ENCODE data around the gene TPRG1.

TPRG1 gene

DNA sequence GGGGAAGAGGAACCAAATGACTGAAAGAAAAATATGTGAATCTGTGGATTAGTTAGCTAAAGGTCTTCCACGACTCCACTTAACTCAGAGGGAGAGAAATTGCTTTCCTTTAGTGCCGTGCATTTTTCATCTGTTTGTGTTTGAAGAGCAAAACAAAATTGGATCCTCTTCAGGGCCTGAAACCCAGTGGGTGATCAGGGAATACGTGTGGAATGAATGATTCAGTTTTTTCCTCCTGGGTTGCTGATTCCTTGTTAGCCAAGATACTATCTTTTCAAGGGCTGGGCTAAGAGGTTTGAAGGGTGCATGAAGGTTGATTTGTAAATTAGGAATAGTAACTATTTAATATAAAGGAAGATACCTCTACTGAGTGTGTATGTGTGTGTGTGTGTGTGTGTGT, 61.0 kb downstream of the TPRG1 start:
- DNase-seq (ENCODE audit: low read depth) = no peak

DNA sequence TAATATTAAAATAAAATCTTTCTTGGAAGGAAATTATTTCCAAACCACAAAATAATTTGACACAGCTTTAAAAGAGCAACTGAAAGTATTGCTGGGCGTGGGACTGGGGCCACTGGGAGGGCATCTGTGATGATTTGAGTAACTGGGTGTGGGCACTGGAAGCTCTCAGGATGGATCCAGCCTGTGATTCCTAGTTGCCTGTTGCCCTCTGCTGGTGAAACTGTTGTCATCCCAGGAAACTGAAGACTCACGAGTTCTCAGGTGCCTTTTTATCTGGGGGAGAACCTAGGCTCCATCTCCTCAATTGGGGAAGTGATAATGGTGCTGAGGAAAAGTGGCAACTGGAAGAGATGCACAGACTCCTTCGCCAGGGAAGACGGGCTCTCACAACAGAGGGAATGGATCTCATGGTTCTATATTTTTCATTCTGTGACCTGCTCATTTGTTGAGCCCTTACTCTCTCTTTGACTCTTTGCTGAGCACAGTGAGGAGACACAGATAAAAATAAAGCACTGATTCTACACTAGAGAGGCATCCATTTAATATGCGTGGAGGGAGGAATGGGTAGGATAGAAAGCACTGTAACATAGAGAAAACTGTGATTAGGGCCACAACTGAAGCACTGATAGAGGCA, 61.6 kb downstream of the TPRG1 start:
- DNase-seq (ENCODE audit: low read depth) = peak; percentile 62

DNA sequence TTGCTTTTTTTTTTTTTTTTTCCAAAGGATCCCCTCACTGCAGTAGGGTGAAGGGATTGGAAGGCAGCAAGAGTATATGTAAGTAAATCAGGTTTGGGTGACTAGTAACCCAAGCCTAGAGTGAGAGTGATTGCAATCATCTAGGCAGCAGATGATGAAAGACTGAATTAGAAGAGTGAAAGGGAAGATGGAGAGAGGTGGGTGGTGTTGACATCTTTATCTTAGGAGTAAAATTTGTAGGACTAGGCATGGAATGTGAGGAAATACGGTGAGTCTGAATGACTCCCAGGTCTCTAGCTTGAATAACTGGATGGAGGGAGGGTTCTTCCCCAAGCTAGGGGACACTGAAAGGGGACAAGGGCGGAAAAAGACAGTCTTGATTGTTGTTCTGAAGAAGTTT, 63.4 kb downstream of the TPRG1 start:
- DNase-seq (ENCODE audit: low read depth) = no peak

DNA sequence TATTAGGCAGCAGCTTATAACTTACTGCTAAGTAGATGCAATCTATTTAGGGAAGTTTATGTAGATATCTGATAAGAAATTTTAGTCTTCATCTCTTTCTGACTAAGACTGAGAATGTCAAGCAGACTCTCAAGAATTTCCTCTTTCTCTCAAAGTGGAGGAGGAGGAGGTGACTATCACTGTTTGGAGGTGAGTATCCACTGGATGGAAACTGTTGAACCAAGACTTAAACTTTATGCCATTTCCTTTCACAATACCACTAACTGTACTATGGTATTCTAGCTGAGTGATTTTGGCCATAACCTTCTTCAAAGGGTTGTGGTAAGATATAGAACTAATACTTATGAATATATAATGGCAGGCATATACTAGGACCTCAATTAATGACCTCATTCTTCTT, 64.6 kb downstream of the TPRG1 start:
- DNase-seq (ENCODE audit: low read depth) = no peak

DNA sequence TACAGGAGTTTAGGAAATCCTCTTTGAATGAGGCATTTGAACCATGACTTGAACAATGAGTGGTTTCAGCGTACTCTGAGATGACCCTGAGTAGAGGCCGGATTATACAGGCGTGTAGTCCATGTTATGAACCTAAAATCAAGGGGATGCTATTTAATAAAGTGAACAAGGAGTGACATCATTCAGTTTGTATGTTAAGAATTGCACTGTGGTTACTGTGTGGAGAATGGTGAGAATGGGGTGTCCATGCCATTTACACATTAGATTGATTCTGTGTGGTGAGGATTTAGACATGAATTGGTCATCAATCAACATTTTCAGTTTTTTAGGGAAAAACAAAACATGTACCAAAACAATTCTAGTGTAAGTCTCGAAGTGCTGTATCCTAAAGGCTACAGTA, 65.8 kb downstream of the TPRG1 start:
- no peak for DNase-seq (ENCODE audit: low read depth)

DNA sequence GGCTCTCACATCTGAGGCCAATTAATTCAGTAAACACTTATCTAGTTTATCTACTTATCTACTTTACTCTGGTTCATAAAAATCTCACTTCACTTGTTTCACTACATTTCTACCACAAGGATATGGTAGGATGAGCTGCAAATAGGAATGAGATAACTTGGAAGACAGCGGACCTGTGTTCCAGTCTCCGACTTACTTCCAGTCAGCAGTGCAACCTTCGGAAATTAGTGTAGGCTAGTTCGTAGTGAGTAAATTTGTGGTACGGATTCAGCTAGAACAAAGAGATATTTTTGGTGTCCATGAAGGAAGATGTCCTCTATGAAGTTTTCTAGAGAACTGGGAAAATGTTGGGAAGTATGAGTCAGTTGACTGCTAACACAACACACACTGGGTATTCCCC, 66.3 kb downstream of the TPRG1 start:
- no peak for DNase-seq (ENCODE audit: low read depth)

DNA sequence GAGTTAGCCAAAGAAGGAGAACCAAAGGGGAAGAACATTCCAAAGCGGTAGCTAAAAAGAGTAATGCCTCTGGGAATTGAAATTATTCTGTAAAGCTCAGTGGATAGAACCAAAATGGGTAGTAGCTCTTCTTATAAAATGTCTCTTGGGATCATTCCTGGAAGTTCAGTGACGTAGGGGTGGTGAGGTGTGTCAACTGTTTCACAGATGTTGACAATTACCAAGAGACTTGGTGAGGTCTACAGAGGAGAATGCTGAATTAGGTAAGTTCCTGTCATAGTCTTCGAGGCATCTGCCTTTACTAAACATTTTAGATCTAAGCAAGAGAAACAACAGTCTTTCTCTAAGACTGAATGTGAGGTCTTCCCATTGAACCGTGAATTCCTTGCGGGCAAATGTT, 67.8 kb downstream of the TPRG1 start:
- DNase-seq (ENCODE audit: low read depth) = no peak

DNA sequence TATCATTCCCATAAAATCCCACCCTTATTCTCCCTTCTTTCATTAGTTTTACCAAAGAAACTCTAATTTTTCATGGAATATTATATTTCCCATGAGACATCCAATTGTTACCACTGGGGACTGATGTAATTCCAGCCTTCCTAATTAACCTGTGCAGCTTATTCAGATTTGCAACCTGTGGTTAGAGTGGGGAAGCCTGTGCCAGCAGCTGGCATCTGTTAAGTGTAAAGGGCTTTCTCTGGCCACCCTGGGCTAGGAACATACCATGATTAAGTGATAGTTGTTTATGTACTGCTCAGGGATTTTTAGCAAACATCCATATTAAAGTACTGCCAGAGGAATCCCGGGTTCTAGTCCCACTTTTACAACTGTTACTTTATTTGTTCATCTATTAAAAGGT, 78.2 kb downstream of the TPRG1 start:
- DNase-seq (ENCODE audit: low read depth) = no peak

DNA sequence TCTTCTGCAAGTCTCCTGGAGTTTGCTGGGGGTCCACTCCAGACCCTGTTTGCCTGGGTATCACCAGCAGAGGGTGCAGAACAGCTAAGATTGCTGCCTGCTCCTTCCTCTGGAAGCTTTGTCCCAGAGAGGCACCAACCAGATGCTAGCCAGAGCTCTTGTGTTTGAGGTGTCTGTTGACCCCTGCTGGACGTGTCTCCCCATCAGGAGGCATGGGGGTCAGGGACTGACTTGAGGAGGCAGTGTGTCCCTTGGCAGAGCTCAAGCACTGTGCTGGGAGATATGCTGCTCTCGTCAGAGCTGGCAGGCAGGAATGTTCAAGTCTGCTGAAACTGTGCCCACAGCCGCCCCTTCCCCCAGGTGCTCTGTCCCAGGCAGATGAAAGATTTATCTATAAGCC, 86.5 kb downstream of the TPRG1 start:
- no peak for DNase-seq (ENCODE audit: low read depth)

DNA sequence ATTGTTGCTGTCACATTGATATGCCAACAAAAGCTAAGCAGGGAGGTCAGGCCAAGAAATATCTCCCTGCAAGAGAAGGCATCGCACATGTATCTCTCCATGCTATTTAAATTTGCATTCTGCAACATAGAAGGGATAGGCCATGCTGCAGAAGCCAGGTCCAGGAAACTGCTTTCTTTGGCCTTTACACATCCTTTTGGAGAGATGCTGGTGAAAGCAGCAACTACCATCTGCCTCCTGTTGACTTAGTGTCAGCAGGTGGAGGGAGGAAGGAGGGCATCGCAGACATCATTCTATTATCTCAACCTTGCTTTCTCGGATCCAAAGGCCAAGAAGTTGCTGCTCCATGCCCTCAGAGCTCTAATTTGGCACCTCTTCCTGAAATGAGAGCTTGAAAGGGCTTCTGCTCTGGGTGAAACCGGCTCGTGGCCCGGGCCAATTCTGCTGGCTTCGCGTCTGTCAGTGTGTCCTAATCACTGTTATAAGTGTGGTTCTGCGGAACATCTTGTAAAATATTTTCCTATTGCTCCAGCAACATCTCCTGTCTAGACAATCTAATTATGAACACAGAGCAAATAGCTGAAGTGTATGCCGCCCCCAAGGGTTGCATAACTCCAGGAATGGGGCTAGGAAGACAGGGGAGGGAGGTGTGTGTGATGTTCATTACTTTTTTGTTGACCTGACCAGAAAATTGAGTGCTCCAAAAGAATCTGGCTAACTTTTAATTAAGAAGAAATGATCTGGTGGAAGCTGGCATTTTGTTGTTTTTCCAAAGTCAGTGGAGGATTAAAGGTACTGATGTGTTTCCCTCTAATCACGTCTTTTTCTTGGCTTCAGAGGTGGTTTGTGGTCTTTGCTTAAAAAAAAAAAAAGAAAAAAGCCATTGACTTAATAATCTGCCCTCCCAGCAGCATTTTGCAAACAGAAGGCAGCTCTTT, 89.1 kb downstream of the TPRG1 start:
- no peak for DNase-seq (ENCODE audit: low read depth)

DNA sequence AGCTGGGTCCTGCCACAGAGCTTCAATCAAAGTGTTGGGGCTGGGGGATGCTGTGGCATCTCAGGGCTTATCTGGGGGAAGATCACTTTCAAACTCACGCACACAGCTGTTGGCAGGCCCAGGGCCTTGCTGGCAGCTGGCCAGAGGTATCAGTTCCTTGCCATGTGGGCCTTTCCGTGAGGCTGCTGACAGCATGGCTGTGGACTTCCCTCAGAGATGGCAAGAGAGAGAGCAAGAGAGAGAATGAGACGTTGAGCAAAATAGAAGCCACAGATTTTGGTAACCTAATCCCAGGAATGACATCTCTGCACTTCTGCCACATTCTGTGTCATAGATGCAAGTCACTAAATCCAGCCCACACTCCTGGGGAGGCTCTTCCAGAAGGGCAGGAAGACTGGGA, 91.0 kb downstream of the TPRG1 start:
- peak; percentile 6 for DNase-seq (ENCODE audit: low read depth)

DNA sequence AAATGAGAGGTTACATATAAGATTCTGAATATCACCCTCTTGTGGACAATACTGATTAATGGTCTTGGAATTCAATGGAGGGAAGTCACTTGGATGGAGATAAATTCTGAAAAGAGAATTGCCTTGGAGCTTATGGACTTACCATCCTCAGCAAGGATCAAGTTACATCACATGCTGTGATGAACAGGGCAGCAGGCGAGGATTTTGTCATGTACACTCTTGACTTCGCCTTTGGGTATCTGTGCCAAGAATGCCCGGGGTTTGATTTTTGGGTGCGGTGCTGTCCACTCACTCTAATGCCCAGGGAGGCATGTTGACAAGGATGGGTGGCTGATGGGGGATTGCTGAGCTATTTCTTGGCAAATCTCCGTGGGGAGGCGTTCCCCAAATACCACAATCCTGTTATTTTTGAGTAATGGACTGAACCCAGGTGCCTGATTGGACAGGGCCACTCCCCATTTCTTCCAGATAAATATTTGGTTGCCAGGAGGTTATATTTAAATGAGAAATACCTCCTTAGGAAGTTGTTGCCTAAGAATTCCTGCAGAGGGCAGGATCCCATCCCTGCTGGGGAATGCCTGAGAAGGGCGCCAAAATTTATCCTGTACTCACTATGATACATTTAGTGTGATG, 96.3 kb downstream of the TPRG1 start:
- no peak for DNase-seq (ENCODE audit: low read depth)

DNA sequence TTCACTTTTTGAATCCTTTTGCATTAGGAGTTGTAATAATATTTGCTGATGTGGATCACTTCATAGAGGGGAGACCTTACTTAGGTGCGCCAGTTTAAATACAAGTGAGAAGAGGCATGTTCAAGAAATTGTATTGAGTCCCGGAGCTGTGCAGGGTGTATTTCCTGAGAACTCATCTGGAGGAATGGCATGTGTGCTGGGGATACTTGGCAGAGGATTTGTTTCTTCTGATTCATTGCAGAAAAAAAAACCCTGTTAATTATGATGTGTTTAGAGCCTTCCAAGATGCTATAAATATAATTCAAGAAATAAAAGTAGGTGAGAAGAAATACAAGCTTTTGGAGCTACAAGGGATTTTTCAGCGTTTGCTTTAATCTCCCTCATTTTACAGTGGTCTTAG, 97.6 kb downstream of the TPRG1 start:
- DNase-seq (ENCODE audit: low read depth) = no peak

DNA sequence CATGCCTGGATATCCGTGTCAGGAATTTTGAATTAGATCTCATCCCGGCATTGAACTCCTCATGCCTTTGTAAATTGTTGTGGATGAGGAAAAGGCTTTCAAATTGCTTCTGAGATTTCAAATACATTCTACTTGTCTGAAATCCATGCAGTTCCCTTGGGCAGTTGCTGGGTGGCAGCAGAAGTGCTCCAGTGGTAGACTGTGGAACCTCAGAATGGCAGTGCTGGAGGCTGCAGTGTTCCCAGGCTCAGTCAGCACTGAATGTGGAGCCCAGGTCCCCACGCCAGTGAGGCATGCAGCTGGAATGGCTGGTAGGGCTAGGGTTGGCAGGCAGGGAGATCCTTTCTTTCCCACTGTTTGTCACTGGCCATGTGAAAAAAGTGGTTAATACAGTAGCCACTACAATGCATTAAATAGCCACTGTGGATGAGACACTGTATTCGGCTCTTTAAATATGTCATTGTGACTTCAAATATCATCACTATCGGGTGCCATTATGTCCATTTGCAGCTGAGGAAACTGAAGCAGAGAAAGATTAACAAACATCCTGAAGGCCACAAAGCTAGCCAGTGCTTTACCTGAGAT, 98.6 kb downstream of the TPRG1 start:
- DNase-seq (ENCODE audit: low read depth) = peak; percentile 73

DNA sequence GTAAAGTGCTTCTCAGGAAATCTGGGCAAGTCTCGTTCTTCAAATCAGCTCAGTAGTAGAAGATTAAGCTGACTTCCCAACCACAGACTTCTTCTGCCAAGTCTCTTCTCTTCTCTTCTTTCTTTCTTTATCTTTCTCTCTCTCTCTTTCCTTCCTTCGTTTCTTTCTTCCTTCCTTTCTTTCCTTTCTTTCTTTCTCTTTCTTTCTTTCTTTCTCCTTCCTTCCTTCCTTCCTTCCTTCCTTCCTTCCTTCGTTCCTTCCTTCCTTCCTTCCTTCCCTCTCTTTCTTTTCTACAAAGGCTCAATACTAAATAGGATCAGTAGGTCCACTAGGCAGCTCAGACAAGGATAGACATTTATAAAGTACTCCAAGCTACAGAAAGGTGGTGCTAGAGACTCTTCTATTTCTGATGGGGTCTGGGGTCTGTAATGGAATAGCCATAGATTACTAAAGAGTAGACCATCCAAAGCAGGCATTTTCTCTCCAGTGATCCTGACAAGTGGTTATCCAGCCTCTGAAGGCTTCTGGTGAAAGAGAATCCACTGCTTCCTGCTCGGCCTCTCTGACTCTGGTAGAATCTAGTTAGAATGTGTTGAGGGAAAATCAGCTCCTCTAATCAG, 100.8 kb downstream of the TPRG1 start:
- DNase-seq (ENCODE audit: low read depth) = no peak

DNA sequence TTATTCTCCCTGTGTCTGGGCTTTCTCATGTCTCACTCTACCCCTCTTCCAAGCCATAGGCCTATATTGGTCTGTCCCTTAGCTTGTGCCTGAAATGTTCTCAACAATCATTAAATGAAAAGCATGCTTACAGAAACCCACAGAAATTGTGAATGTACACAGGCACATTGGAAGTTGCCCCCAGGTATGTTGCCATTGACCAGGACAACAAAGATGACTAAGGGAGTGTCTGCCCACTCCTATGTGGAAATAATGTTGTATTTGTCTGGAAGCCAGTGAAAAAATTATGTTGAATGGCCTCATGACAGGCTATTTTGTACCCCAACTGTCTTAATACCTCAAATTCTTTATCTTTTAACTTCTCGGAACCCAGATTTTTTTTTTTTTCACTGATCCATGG, 102.0 kb downstream of the TPRG1 start:
- no peak for DNase-seq (ENCODE audit: low read depth)

DNA sequence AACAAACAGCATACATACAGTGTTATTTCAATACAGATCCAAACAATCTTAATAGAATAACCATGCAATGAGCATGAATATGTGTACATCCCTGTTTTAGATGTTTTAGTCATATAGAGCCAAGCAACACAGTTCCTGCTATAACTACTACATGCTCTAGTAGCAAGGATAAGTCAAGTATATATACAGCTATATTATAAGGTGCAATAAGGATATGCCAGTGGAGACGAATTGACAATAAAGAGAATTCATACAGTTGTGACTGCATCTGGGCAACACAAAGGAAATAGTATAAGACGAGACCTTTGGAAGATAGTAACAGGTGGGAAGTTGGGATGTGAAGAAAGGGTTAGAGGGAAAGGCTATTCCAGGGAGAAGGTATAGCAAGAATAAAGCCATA, 103.4 kb downstream of the TPRG1 start:
- no peak for DNase-seq (ENCODE audit: low read depth)

DNA sequence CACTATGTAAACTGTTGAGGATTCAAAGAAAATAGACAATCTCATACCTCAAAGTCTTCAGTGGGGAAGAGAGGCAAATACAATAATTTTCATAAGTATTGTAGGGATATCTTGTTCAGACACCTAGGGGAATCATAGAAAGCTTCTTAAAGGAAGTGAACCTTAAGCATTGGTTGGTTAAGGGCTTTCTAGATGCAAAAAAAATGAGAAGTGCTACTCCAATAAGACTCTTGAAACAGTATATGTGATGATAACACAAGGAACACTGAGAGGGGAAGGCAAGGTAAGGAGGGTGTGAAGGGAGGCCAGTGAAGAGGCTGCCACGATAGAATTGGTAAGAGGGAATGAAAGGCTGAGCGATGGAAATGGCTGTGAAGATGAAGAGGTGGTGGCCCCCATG, 104.1 kb downstream of the TPRG1 start:
- no peak for DNase-seq (ENCODE audit: low read depth)

DNA sequence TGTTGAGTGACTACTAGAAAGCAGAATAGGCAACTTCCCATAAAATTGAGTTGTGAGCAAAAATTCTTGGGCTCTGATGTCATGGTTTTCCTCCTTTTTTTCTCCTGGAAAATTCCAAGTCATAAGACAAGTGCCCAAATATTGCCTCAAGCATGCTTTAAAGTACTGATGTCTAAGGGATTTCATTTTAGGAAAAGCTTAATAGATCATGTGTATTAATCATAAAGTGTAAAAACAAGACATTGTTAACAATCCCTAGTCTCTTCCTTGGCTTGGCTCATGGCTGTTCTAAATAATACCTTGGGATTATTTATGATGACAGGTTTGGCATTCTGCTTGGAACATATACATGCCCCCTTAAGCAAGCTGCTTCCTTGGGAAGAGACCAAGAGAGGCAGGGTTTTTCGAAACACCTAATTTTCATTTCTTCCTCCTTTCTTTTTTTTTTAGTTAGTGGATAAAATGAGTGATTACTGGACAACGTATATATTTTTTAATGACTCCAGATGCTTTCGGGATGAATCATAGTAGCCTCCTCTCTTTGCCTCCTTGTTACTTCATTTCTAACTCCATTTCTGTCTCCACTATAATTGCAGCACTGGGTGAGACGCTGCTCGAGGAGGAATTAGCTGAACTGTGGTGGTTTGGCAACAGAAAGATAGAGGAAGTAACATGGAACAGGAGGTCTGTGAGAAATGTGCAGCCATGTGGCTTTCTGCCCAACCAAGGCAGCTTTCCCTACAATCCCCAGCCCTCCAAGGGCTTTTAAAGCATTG, 104.9 kb downstream of the TPRG1 start:
- DNase-seq (ENCODE audit: low read depth) = peak; percentile 64

DNA sequence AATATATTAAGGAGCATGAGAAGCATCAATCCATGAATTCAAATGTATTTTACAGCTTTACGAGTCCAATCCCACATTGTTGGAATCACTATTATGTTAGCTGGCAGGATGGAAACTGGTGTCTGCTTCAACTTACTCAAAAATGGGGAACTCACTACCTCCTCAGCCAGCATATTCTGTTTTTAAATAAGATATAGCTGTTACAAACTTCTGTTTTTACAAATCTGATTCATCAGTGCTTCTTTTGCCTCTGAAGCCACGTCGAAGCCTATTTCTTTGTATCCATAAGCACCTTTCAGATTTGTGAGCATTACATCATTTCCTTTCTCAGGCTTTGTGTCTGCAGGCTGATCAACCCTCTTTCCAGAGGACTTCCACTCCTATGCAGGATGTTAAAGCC, 105.9 kb downstream of the TPRG1 start:
- DNase-seq (ENCODE audit: low read depth) = no peak

DNA sequence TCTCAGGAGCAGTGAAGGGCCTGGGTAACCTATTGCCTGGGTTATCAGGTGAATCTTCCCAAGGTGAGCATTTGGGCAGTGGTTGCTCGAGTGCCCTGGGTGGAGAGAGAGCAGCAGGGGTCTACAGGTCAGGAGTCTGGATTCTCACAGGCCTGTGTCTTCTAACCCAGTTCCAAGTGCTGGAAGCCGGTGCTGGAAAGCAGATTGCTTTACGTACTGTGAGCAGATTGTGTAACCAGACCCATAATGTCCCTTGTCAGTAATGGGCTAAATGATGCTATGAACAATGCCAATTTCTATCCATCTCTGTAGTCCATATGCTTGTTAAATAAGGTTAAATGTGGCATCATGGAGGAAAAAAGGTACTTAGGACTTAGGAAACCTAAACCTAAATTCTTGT, 106.5 kb downstream of the TPRG1 start:
- DNase-seq (ENCODE audit: low read depth) = no peak

DNA sequence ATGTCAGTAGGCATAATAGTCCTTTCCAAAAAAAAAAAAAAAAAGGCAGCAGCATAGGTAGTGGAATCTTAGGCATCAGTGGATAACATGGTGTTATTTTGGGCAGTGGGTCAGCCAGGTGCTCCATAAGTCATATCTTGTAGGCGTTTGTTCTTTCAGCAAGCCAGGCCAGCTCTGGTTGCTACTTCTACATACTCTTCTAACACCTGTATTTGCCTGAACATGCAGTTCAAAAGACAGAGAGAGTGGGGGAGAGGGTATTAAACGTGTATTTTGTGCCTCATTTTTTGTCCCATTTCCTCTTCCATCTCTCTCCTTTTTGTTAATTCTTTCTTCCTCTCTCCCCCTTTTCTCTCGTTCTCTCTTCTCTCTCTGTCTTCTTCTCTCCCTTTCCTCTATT, 110.4 kb downstream of the TPRG1 start:
- no peak for DNase-seq (ENCODE audit: low read depth)

Measured in fibroblast of gingiva (primary cell).